NCI-H1417 treated with DMSO at 0.1 percent for 48 hours (cell line): ENCODE data around the gene CD36.

Source experiments
- DNase-seq: peaks from one replicate; lab custom pipeline; 2025; lab: John Stamatoyannopoulos, UW

Gene CD36

DNA sequence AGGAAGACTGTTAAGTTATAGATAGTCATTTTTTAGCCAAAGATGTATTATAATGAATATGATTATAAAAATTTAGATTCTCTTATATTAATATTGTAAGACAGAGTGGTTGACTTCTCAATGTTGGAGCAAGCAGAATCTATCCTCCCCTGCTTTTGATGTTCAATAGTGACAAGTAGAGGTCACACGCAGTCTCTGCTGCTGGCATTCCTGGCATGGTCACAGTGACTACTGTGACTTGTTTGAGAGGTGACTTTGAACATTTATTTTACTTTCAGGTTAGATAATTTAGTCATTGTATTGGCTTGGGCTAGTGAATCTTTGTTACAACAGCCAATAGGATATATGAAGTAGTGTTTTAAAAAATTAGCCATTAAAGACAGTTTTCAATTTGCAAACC, 13.7 kb upstream of the CD36 start:
- no peak for DNase-seq

DNA sequence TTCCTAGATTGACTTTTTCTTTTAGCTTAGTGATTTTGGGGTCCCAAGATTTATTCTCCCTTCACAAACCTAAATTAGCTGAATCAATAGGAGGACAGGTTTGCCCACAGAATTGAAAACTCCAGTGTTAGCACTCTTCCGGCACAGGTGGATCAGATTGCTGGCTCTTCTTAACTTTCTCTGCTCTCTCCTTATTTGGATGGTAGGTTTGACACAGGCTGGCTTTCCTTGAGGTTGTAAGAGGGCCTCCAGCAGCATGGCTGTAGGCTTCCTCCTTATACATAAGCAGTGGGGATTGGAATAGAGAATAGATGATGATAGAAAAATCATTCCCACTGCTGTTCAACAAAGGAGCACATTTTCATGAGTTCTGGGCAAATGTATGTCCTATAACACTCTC, 9.4 kb upstream of the CD36 start:
- DNase-seq, result no peak

DNA sequence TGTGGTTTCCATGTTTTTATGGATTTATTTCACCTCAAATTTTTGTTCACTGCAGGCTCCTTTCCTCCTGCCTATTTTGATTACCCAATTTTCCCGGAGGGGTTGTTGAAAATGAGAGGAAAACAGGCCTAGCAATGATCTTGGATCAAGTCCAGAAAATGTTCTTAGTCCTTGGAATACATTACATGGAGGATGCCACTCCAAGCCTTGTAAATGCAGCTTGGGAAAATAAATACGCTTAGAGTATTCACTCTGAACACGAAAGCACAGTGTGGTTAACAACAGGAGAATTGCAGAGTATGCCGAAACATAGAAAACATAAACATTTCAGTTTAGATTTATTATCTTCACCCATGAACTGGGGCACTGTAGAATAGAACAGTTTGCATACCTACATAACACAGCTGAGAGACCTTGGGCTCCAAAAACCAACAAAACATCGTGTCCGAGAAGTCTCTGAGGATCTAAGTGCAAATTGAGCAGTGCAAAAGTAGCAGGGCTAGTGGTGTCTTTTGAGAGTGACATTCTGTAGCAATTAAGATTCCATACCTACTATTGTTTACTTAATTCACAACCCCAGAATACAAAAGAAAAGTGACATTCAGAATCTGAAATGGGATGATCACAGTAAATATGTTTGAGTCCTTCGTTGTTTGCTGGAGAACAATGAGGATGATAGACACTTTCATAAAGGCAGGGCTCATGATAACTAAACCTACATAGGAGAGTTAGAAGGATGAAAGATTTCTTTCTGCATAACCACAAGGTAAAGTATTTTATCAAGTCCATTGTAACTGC, 7.6 kb upstream of the CD36 start:
- DNase-seq, result no peak

DNA sequence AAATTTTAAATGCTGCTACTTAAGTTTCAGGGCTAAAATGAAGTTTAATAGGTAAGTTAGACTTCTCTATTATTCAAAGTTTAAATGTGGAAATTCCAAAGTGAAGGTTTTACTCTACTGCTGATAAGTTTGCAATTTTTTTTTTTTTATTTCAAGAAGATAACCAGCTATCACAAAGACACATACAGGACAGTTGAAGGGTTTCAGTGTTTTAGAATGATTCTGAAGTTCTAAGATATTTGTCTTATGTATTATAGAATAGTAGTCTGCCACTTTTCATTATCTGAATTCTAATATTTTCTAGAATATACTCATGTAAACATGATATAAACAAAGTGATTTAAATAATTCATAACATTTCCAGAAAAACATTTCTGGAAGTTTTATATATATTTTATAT, 7.0 kb upstream of the CD36 start:
- no peak for DNase-seq

DNA sequence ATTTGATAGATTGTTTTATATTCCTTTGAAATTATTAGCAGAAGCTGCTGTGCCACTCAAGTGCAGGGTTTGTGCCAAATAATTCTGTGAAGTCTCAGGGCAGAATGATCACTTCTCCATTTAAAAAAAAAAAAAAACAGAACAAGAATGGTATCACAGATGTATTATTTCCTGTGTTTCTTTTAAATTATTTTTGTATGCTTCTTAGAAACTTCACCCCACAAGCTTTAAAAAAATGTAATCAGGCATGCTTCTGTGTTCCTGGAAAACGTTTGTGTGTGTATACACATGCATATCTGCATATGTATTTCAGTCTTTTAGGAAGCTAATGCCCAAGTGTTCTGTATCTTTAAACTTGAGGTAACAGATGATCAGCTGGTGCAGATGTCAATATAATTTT, 6.3 kb upstream of the CD36 start:
- no peak for DNase-seq

DNA sequence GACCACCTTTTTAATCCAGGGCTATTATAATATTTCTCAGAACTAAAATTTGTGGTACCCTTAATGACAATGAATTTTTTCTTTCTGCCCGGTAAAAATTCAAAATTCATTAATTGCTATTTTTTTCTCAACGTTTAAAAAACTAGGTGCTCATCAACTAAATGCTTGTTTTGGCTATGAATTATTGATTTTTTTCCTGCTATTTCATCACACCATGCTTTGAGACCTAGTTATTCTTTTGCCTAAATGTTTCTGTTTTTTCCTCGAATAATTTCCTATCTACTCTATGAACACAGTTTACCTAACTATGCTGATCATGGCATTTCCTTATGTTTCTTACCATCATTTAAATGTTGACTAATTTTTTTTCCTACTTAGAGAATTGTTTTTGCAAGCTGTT, 5.6 kb upstream of the CD36 start:
- DNase-seq, result no peak

DNA sequence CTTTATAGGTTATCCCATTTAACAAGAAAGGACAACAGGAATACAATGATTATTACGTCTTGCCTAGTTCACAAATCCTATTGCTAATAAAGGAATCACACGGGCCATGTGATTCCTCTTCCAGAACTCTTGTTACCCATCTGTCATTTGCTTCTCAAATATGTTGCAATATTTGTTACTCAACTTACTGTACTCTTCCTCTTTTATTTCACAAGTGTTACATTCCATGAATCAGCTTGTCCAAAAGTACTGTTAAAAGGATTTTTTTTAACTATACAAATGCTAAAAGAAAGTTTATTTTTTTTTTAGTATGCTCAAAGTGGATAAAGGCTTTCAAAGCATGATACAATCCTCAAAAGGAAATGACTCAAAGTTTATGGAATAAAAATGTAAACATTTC, 3.9 kb upstream of the CD36 start:
- no peak for DNase-seq

DNA sequence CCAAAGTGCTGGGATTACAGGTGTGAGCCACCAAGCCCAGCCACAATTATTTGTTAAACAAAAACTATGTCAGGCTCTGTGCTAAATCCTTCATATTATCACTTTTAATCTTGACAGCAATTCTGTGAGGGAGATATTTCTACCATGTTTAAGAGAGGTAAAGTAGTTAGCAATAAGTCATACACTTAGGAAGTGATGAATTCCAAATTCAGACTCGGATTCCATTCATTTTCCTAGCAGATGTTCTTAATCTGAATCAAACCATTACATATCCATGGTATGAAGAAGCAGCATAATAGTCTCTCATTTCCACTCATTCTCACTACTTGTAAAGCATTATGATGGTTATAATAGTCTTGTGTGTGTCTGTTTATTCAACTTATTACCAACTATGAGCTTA, 2.9 kb upstream of the CD36 start:
- no peak for DNase-seq

DNA sequence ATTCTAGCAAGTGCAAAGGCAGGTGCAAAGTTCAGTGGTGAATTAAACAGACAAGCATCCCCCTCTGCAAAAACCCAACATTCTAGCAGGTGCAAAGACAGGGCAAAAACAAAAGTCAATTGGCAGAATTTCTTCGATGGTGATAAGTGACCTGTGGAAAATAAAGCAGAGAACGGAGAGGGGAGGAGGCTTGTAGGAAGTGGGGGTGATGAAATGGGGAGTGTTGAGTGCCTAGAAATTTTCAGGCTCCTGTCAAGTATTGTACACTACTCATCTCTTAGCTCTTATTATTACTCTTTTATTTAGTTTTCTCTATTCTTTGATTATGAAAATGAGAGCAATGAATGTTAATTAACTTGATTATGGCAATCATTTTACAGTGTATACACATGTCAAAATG, 2.4 kb upstream of the CD36 start:
- no peak for DNase-seq

DNA sequence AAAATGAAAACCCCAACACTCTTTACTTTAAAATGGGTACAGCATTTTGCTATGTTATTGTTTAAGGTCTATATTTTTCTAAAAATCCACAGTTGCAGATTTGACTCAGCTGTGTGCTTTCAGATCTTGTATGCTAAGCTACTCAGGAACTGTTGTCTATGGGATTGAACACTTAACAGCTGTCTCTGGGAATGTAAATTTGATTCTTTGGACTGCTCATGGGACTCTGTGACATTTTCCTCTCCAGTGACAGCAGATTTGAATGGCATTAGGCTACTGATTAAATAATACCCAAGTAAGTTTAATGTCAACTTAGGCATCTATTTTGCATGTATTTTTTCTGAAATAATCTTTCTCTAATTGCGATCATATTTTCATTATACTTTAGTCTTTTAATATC, 1.7 kb upstream of the CD36 start:
- DNase-seq, result no peak

DNA sequence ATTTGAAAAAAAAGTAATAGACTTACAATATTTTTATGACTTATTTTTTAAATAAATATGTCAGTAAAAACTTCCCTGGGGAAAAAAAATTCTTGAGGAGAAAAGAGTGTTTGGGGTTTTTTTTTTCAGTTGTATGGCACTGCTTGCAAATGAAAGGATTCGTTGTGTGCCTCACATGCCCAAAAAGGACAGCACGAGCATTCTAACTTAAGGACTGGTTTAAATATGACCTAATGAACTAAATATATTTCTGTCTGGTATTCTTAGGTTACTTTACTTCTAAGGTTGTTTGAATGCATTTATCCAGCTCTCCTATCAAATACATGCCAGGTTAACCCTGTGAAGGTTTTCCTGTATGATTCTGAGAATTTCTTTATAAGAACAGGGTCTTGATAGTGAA, 988 bp upstream of the CD36 start:
- DNase-seq, result no peak

DNA sequence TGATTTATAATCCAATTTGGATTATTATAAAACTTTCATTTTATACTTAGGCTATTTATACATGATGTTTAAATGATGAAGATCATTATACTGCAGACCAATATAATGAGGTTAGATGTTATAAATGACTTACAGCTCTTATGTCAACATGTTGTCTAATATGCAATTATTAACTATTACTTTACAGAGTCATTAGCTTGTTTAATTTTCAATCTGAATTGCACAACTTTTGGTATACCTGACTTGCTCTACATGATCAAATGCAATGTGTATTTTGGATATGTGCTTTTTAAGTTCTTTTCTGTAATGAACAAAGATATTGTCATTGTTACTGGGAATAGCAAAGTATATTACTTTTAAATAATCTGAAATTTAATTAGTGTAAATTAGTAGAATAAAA, 569 bp downstream of the CD36 start:
- no peak for DNase-seq

DNA sequence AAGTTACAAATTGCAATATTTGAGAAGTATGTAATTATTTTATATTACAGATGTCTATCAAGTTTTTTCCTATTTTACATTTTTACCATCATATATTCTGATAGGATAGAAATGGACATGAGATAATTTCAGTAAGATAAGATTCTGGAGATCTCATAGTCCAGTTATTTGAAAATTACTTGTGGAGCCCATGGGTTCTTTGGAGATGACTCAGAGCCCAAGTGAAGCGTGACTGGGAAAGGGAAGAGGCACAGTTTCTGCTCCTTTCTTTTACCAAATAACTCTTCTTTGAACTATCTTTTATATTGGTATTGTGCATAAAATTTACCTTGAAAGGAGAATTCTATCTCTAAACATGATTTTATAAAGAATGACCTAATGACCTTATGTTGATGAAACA, 2.4 kb downstream of the CD36 start:
- DNase-seq, result no peak

DNA sequence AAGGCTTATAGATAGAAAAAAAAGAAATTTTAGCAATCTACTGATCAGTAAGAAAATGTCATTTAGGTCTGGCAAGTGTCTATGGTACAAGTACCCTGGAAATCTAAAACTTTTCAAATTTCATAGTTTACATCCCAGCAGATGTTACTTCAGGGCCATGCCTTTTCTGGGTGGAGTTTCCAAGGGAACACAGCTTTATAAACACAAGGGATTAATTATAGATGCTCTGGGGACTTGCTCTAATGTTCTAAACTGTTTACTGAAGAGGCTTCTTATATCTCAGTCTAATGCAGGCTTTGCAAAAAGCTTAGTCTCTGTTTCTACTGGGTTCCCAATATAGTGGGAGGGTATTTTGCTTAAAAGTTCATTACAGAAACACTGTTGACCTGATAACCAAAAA, 3.1 kb downstream of the CD36 start:
- DNase-seq, result no peak

DNA sequence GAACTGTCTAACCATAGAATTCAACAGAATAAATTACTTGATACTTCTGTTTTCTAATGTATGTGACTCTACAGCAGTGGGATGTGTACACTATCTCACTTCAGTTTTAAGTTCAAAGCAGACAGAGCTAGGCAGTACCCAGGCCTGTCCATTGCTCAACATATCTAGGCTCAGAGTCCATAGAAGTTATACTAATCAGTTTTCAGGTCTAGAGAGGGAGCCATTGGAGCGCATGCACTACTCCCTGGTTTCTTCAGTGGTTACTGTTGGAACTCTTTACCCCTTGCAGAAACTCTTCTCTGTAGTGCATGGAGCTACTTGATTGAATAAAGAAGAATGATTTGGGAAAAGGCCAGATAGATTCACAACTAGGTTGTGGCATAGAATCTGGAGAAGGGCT, 4.4 kb downstream of the CD36 start:
- no peak for DNase-seq

DNA sequence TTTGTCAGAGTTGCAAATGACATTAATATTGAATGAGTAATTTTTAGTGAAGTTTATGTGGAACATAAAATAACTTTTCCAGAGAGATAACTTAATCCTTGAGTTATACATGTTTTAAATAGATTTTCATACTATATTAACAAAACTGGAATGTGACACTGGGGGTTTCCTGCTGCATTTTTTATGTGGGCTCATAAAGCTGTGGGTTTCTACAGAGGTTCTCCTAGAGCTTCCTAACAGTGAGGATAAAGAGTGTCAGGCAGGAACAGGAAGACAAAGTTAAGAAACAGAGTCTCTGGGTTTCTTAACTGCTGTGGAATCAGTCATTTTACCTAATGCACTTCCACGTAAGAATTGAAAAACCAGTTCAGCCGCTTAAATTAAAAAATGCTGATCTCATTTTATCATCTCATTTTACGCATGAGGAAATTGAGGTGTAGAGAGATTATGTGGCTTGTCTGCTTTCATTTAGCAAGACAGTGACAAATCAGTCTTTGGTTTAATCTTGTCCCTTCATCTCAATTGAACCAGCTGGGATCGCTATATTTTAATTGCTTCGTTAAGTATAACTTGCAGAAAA, 5.0 kb downstream of the CD36 start:
- no peak for DNase-seq

DNA sequence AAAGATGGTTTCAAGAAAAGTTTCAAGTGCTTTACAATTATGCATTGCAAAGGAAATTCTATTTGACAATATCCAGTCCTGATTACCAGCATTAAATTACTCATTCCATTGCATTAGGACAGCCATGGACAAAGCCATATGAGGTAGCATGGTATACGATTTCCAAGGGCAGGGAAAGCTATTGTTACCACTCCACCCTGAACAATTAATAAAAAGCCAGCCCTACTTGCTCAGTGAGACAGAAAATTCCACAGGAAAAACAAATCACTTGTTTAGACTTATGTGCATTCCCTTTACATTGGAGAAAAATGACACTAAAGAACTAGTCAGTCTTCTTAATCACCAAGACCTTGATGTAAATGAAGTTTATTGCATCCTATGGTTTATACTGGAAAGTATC, 5.6 kb downstream of the CD36 start:
- DNase-seq, result no peak

DNA sequence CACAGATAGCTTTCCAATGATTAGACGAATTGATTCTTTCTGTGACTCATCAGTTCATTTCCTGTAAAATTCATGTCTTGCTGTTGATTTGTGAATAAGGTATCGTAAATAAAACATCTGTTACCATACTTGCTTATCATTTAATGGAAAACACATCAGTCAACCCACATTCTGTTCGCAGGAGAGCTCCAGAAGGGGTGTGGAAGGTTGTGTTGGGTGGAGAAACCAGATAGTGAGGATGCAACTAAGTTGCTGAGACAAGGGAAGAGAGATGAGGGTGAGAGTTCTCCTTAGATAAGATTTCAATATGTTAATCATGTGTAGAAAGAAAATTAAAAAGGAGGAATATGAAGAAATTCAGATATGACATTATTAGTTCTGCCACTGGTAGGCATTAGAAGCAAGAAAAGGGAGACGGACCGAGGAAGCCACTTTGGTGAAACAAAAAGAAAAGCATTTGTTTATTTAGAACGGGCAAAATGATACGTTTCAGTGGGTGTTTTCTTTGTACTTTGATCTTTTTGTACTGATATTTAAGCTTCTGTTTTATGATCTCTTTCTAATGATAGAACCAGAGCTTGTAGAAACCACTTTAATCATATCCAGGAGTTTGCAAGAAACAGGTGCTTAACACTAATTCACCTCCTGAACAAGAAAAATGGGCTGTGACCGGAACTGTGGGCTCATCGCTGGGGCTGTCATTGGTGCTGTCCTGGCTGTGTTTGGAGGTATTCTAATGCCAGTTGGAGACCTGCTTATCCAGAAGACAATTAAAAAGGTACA, 7.8 kb downstream of the CD36 start:
- DNase-seq, result no peak

DNA sequence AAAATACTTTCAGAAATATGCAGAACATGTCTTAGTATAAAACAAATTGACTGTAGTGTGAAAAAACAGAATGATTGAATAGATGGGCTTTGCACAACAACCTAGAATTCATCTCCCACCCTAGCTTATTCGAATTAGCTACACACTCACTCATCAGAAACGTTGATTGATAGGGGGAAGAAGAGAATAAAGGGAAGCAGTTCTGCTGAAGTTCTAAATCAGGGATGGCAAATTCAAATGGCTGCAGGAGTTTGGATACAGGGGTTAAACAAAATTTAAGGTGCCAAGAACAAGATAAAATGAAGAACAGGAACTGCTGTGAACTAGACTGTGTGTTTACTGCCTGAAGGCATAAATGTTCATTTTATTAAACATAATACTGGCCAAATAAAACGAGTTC, 9.0 kb downstream of the CD36 start:
- no peak for DNase-seq

DNA sequence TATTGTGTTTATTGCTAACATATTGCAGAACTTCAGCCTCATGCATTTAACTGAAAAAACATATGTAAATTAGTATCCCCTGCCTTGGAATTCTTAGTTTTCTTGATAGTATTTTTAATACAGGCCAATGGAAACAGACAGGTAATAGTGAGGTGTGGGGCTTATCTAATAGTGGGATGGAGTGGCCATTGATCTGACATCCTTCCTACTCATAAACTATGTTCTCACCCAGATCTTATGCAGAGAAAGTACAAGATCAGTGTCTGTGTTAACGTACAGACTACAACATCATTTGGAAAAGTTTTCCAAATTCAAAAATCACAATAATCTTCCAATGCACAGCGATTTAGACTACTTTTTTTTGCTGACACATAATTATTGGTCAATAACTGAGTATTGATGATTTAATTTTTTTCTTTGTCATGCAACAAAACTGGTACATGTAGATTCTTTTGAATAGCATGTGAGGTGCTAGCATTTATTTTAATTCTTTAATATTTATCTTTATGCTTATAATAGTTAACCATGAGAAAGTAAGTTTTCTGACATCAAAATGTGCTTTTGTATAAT, 9.7 kb downstream of the CD36 start:
- no peak for DNase-seq

DNA sequence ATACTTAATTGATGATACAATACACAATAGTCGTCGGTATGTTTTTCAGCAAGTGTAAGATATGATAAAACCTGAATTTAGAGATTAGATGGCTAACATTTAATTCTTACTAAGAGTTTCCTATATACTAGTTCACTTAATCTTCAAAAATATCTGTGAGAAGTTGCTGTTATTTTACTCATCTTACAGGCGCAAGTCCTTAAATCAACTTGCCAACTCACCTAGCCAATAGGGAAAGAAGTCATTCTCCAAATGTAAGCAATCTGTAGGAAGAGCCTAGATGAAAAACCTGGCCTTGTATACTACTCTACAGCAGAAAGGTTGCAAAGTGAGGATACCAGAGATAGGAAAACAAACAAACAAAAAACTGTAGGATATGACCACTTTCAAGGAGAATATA, 10.6 kb downstream of the CD36 start:
- no peak for DNase-seq

DNA sequence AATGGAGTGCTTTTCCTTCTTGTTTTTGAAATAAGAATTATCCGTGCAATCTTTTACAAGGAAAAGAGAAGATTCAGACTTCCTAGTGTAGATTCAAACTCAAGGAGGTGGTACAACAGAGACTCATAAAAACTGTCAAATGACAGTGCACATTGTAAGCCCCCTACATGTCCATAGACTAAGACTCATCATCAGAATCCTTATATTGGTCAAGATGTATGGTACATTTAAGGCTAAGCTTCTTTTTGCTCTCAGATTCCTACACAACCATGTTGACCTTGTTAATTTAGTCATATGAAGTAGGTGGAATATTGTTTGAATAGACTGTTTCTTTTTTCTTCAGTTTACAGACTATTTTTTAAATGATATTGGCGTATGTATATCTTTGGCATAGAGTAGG, 11.6 kb downstream of the CD36 start:
- DNase-seq, result no peak

DNA sequence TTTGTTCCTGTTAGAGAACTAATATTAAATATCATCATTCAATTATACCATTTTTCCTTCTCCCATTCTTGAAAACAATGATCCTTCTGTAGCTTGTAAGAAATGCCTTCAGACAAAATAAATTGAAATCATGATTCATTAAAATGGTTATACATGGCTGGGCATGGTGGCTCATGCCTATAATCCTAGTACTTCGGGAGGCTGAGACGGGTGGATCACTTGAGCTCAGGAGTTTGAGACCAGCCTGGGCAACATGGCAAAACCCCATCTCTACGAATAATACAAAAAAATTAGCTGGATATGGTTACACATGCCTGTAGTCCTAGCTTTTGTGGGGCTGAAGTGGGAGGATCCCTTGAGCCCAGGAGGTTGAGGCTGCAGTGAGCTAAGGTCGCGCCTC, 13.0 kb downstream of the CD36 start:
- no peak for DNase-seq
